ENCODE results near the gene ESPL1. TPM values are rescaled to one million over a fixed set of nuclear protein-coding genes. Genes with fewer than 3 reads are reported as not detected.
"Not testable (repeated sequence)": the region's sequence is repeated elsewhere in the genome, so short reads cannot be mapped to it uniquely, and the experiment has no call there.

The ESPL1 gene
- polyA plus RNA-seq, 10 donors = 3.6 to 8.6 (median 5.2) TPM

GRCh38 chr12:53255996-53256395 is 12.1 kb upstream of the ESPL1 start:
- no peak for DNase-seq

- DNase-seq = no peak
These were observed 9.3 kb upstream of the ESPL1 start for GRCh38 chr12:53258541-53259539.

- DNase-seq = no peak
These were observed 8.2 kb upstream of the ESPL1 start for GRCh38 chr12:53259891-53260290.

- no peak for DNase-seq
These were observed 2.3 kb upstream of the ESPL1 start for GRCh38 chr12:53265783-53266182.

- no peak for DNase-seq
These were observed 647 bp upstream of the ESPL1 start for GRCh38 chr12:53267306-53267998.

GRCh38 chr12:53268630-53269562 is 797 bp downstream of the ESPL1 start:
- DNase-seq = no peak

- no peak for DNase-seq
These were observed 6.3 kb downstream of the ESPL1 start for GRCh38 chr12:53274445-53274844.

- DNase-seq = no peak
These were observed 8.4 kb downstream of the ESPL1 start for GRCh38 chr12:53276511-53276910.

GRCh38 chr12:53277981-53278380 is 9.9 kb downstream of the ESPL1 start:
- DNase-seq = no peak

GRCh38 chr12:53279283-53279869 is 11.3 kb downstream of the ESPL1 start:
- no peak for DNase-seq

- no peak for DNase-seq
These were observed 11.9 kb downstream of the ESPL1 start for GRCh38 chr12:53279888-53280498.

- no peak for DNase-seq
These were observed 18.3 kb downstream of the ESPL1 start for GRCh38 chr12:53286448-53286847.

- DNase-seq = peak; percentile 45 to 76 (median 76)
These were observed 19.7 kb downstream of the ESPL1 start for GRCh38 chr12:53287741-53288216.

GRCh38 chr12:53288322-53288721 is 20.2 kb downstream of the ESPL1 start:
- no peak for DNase-seq

GRCh38 chr12:53289891-53290290 is 21.8 kb downstream of the ESPL1 start:
- no peak for DNase-seq

GRCh38 chr12:53290661-53291060 is 22.6 kb downstream of the ESPL1 start:
- no peak for DNase-seq

- peak in 1 of 3 donors; percentile 14 for DNase-seq
These were observed 24.3 kb downstream of the ESPL1 start for GRCh38 chr12:53292426-53292825.

- peak; percentile 90 to 98 (median 95) for DNase-seq
These were observed 27.2 kb downstream of the ESPL1 start, which contains the start of gene PFDN5 for GRCh38 chr12:53295070-53295890. Gene PFDN5 (plus strand): TSS chr12:53295542. CDS start chr12:53295568, 26 bp downstream.

GRCh38 chr12:53295891-53296219 is 27.8 kb downstream of the ESPL1 start:
- no peak for DNase-seq

GRCh38 chr12:53297106-53297505 is 29.0 kb downstream of the ESPL1 start:
- not testable (repeated sequence) for DNase-seq

Measured in muscle of back (tissue), 11 donors.